Glutamatergic neuron (in vitro differentiated cells): ENCODE data around the gene COL5A3. TPM values are rescaled to one million over a fixed set of nuclear protein-coding genes. Genes with fewer than 3 reads are reported as not detected.
A peak's percentile ranks its signal among the peaks of the same experiment; 100 is the strongest.
"Not testable (repeated sequence)": the region's sequence is repeated elsewhere in the genome, so short reads cannot be mapped to it uniquely, and the experiment has no call there.

ENCODE experiments used
- DNase-seq: peaks from one replicate; pipeline ENCODE4 v3.0.0; 2022
- H3K27ac Mint-ChIP-seq: one replicate; pipeline ENCODE4 v1.8.0; 2020; ENCODE audit warnings: mild to moderate bottlenecking, mixed read lengths, inconsistent platforms; ENCODE audit not compliant: unreplicated experiment
- H3K27me3 Mint-ChIP-seq: one replicate; pipeline ENCODE4 v1.8.0; 2020; ENCODE audit warnings: mild to moderate bottlenecking, moderate library complexity, mixed read lengths, inconsistent platforms; ENCODE audit not compliant: unreplicated experiment
- H3K36me3 Mint-ChIP-seq: one replicate; pipeline ENCODE4 v1.8.0; 2020; ENCODE audit warnings: mild to moderate bottlenecking, mixed read lengths, inconsistent platforms; ENCODE audit not compliant: unreplicated experiment
- H3K4me1 Mint-ChIP-seq: one replicate; pipeline ENCODE4 v1.8.0; 2020; ENCODE audit warnings: mild to moderate bottlenecking, low read depth, mixed read lengths, inconsistent platforms; ENCODE audit not compliant: unreplicated experiment
- H3K4me3 Mint-ChIP-seq: one replicate; pipeline ENCODE4 v1.8.0; 2020; ENCODE audit warnings: mild to moderate bottlenecking, mixed read lengths, inconsistent platforms; ENCODE audit not compliant: unreplicated experiment
- H3K9me3 Mint-ChIP-seq: one replicate; pipeline ENCODE4 v1.8.0; 2020; ENCODE audit warnings: mild to moderate bottlenecking, moderate library complexity, mixed read lengths, inconsistent platforms; ENCODE audit not compliant: unreplicated experiment
- total RNA-seq: library from RNA; stranded (reverse); fragmentation: NEBNext Ultra II Directional; extraction: Animal tissue kit (Norgen Biotek cat#: 25700); gene quantifications from one replicate; pipeline ENCODE4 v1.2.1, GENCODE V29; 2021; ENCODE audit not compliant: unreplicated experiment
- TF ChIP-seq, protein P1 (sequence below): fragments of 200-600 bp; sonication (generic); IDR thresholded peaks from one replicate; pipeline ENCODE4 v1.5.0; 2021; ENCODE audit not compliant: partially characterized antibody, unreplicated experiment

COL5A3 gene
- total RNA-seq, 1 donor from 2014 or later, result 0.10 TPM

DNA sequence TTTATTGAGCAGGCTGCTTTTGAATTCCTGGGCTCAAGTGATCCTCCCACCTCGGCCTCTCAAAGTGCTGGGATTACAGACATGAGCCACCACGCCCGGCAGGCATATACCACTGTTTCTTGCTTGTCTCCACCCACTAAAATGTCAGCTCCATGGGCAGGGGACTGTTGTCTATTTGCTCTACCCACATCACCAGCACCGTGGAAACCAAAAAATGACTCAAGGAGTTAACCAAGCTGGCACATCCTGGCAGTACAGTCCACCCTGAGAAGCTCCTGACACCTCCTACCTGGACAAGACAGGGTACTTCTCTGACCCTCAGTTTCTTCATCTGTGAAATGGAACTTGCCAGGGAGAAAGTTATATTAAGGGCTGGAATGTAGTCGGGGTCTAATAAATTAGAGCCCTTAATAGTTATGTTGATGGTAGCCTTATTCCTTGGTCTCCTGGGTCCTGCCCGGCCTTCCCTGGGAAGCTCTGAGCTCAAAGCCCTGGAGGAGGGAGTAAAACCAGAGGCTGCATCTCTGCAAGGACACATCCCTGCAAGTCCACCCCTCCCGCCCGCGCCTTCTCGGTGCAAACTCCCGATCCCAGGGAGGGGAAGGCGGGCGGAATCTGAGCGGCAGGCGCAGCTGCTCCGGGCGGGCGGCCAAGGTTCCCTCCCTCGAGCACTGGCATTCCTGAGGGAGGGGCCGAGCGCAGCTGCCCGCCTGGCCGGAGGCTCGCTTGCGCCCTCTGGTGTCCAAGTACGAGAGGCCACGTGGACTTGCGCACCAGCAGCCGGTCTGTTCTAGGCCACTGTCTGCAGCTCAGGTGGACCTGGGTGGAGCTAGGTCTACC is 17.1 kb upstream of the COL5A3 start:
- H3K36me3 Mint-ChIP-seq, result no peaks in the 10 kb centered on the region
- H3K27me3 Mint-ChIP-seq, result peaks cover 5% of the 10 kb centered on the region
- TF ChIP-seq, protein P1, sequence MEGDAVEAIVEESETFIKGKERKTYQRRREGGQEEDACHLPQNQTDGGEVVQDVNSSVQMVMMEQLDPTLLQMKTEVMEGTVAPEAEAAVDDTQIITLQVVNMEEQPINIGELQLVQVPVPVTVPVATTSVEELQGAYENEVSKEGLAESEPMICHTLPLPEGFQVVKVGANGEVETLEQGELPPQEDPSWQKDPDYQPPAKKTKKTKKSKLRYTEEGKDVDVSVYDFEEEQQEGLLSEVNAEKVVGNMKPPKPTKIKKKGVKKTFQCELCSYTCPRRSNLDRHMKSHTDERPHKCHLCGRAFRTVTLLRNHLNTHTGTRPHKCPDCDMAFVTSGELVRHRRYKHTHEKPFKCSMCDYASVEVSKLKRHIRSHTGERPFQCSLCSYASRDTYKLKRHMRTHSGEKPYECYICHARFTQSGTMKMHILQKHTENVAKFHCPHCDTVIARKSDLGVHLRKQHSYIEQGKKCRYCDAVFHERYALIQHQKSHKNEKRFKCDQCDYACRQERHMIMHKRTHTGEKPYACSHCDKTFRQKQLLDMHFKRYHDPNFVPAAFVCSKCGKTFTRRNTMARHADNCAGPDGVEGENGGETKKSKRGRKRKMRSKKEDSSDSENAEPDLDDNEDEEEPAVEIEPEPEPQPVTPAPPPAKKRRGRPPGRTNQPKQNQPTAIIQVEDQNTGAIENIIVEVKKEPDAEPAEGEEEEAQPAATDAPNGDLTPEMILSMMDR, result peak; percentile 96
- H3K4me1 Mint-ChIP-seq, result no peaks in the 10 kb centered on the region
- H3K4me3 Mint-ChIP-seq, result no peak overlapping the region
- no peaks in the 10 kb centered on the region for H3K9me3 Mint-ChIP-seq
- no peak overlapping the region for H3K27ac Mint-ChIP-seq
- DNase-seq, result peak; percentile 95

DNA sequence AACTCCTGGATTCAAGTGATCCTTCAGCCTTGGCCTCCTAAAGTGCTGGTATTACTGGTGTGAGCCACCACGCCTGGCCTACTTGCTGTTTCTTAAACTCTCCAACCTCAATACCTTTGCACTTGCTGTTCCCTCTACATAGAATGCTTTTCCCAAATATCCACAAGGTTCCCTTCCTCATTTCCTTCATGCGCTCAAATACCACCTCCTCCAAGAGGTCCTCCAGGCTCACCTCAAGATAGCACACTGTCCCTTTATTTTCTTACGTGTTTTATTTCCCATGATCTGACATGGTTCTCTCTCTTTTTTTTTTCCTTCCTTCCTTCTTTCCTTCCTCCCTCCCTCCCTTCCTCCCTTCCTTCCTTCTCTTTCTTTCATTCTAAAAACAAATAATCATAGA is 16.4 kb upstream of the COL5A3 start:
- Mint-ChIP-seq H3K27me3 (peaks cover 5% of the 10 kb centered on the region), H3K27ac (no peak overlapping the region)

GRCh38 chr19:10023096-10023495 is 12.8 kb upstream of the COL5A3 start:
- not testable (repeated sequence) for DNase-seq, H3K9me3 Mint-ChIP-seq, H3K4me3 Mint-ChIP-seq, H3K27ac Mint-ChIP-seq, H3K4me1 Mint-ChIP-seq, H3K36me3 Mint-ChIP-seq
- peaks cover 10% of the 10 kb centered on the region for H3K27me3 Mint-ChIP-seq

More for the DNA sequence above, 16.4 kb upstream of the COL5A3 start:
- H3K4me3 Mint-ChIP-seq, result no peak overlapping the region
- DNase-seq, result no peak
- TF ChIP-seq, protein P1, result no peak
- H3K9me3 Mint-ChIP-seq, result no peaks in the 10 kb centered on the region
- H3K4me1 Mint-ChIP-seq, result no peaks in the 10 kb centered on the region
- H3K36me3 Mint-ChIP-seq, result no peaks in the 10 kb centered on the region

DNA sequence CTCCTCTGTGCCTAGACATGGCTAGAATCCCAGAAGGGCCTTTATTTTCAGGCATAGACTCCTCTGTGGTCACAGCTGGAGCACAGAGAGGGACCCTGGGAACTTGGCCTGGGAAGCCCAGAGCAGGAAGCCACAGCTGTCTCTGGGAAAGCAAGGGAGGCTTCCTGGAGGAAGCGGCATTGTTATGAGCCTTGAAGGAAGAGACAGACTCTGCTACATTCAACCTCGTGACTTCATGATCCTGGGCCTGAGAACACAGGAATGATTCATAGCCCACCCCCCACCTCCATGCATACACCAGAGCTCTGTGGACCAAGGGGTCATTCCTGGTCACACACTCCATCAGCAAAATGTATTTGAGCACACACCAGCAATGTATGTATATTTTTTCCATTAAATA is 11.6 kb upstream of the COL5A3 start:
- Mint-ChIP-seq H3K36me3 (no peaks in the 10 kb centered on the region), H3K4me1 (no peaks in the 10 kb centered on the region), H3K27me3 (peaks cover 10% of the 10 kb centered on the region), H3K4me3 (no peak overlapping the region), H3K9me3 (no peaks in the 10 kb centered on the region), H3K27ac (no peak overlapping the region)
- TF ChIP-seq, protein P1, result no peak
- no peak for DNase-seq

DNA sequence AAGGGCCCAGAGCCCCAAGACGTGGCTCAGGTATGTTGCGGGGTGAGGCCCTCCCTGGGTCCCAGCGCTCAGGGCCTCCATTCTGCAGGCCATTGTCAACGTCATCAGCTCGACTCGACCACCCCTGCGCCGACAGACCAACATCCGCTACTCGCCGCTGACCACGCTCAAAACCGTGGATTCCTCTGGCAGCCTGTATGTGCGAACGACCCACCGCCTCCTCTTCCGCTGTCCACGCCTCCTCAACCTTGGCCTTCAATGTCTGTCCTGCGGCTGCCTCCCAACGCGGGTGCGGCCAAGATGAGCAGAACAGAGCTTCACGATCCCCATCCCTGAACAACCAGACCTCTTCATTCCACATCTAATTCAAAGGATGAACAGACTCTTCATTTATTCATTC is 11.1 kb upstream of the COL5A3 start:
- H3K4me3 Mint-ChIP-seq, result no peak overlapping the region
- no peak for DNase-seq
- TF ChIP-seq, protein P1, result no peak
- H3K27me3 Mint-ChIP-seq, result peaks cover 7% of the 10 kb centered on the region
- H3K9me3 Mint-ChIP-seq, result no peaks in the 10 kb centered on the region
- H3K27ac Mint-ChIP-seq, result no peak overlapping the region
- H3K36me3 Mint-ChIP-seq, result no peaks in the 10 kb centered on the region
- H3K4me1 Mint-ChIP-seq, result no peaks in the 10 kb centered on the region
